WTC11 (cell line): ENCODE data around the gene PIK3CA. TPM values are rescaled to one million over a fixed set of nuclear protein-coding genes. Genes with fewer than 3 reads are reported as not detected.
A peak's percentile ranks its signal among the peaks of the same experiment; 100 is the strongest.

Experiments
- ATAC-seq: fragments of 200-7000 bp; cut with Tn5 transposase; 2 replicates; pipeline ENCODE4 v1.10.0; 2021; ENCODE audit warnings: mild to moderate bottlenecking, moderate library complexity
- CTCF ChIA-PET: fragments of 300-600 bp; sonication (Branson Sonifier 250); formaldehyde crosslinking; loops from one replicate; lab custom pipeline; 2021; ENCODE audit warnings: antibody characterized with exemption; lab: Charles Lee
- POLR2A ChIA-PET: fragments of 350-600 bp; sonication (Branson Sonifier 250); formaldehyde crosslinking; loops from one replicate; lab custom pipeline; 2021; ENCODE audit warnings: antibody characterized with exemption; lab: Charles Lee
- DNase-seq: peaks from one replicate; pipeline ENCODE4 v3.0.0; 2021; ENCODE audit warnings: low spot score
- H3K27ac Mint-ChIP-seq: 2 replicates; pipeline ENCODE4 v1.8.0; 2021; ENCODE audit warnings: mixed read lengths
- H3K27me3 Mint-ChIP-seq: 2 replicates; pipeline ENCODE4 v1.8.0; 2021; ENCODE audit warnings: low read depth, mild to moderate bottlenecking, moderate library complexity, mixed read lengths
- H3K36me3 Mint-ChIP-seq: 2 replicates; pipeline ENCODE4 v1.8.0; 2021; ENCODE audit warnings: mixed read lengths
- H3K4me1 Mint-ChIP-seq: 2 replicates; pipeline ENCODE4 v1.8.0; 2022; ENCODE audit warnings: mixed read lengths
- H3K4me3 Mint-ChIP-seq: 2 replicates; pipeline ENCODE4 v1.8.0; 2021; ENCODE audit warnings: mild to moderate bottlenecking, moderate library complexity, mixed read lengths
- H3K9me3 Mint-ChIP-seq: 2 replicates; pipeline ENCODE4 v1.8.0; 2021; ENCODE audit warnings: mixed read lengths
- CDX4 ChIP-seq: fragments of 250-450 bp; sonication (Bioruptor Pico); IDR thresholded peaks from 2 replicates; pipeline ENCODE4 v1.9.0; 2021; ENCODE audit warnings: moderate library complexity, mild to moderate bottlenecking, inconsistent platforms, borderline replicate concordance
- CREB1 ChIP-seq: sonication (generic); formaldehyde crosslinking; IDR thresholded peaks from 2 replicates; pipeline ENCODE4 v1.8.0; 2023; ENCODE audit warnings: mild to moderate bottlenecking, missing genetic modification reagents
- CREM ChIP-seq: sonication (generic); formaldehyde crosslinking; IDR thresholded peaks from 2 replicates; pipeline ENCODE4 v1.8.1; 2022; ENCODE audit warnings: mild to moderate bottlenecking, missing genetic modification reagents, moderate library complexity
- EMX1 ChIP-seq: fragments of 250-450 bp; sonication (Bioruptor Pico); IDR thresholded peaks from 2 replicates; pipeline ENCODE4 v1.8.0; 2021; ENCODE audit warnings: mild to moderate bottlenecking
- ETV6 ChIP-seq: sonication (generic); formaldehyde crosslinking; IDR thresholded peaks from 2 replicates; pipeline ENCODE4 v1.8.1; 2022; ENCODE audit warnings: mild to moderate bottlenecking, missing genetic modification reagents
- FOXK1 ChIP-seq: sonication (generic); formaldehyde crosslinking; IDR thresholded peaks from 2 replicates; pipeline ENCODE4 v1.8.0; 2022; ENCODE audit warnings: mild to moderate bottlenecking, moderate library complexity, missing genetic modification reagents
- GTF2I ChIP-seq: fragments of 250-450 bp; sonication (Bioruptor Pico); conservative IDR thresholded peaks from 2 replicates; pipeline ENCODE4 v1.4.0; 2021; ENCODE audit warnings: mild to moderate bottlenecking
- HMGA2 ChIP-seq: fragments of 250-450 bp; sonication (Bioruptor Pico); IDR thresholded peaks from 2 replicates; pipeline ENCODE4 v1.4.0; 2021; ENCODE audit warnings: mild to moderate bottlenecking, moderate library complexity
- MYBL2 ChIP-seq: sonication (generic); formaldehyde crosslinking; IDR thresholded peaks from 2 replicates; pipeline ENCODE4 v1.8.1; 2023; ENCODE audit warnings: mild to moderate bottlenecking, moderate library complexity, missing genetic modification reagents
- NFATC4 ChIP-seq: fragments of 250-450 bp; sonication (Bioruptor Pico); IDR thresholded peaks from 2 replicates; pipeline ENCODE4 v1.9.0; 2021; ENCODE audit warnings: mild to moderate bottlenecking
- NFE2L1 ChIP-seq: sonication (generic); formaldehyde crosslinking; IDR thresholded peaks from 2 replicates; pipeline ENCODE4 v1.8.1; 2023; ENCODE audit warnings: missing genetic modification reagents
- NFYB ChIP-seq: sonication (generic); formaldehyde crosslinking; conservative IDR thresholded peaks from 2 replicates; pipeline ENCODE4 v1.8.0; 2022; ENCODE audit warnings: low read depth, missing genetic modification reagents
- OVOL2 ChIP-seq: fragments of 250-450 bp; sonication (Bioruptor Pico); IDR thresholded peaks from 2 replicates; pipeline ENCODE4 v1.9.0; 2021; ENCODE audit warnings: mild to moderate bottlenecking, borderline replicate concordance
- PRRX2 ChIP-seq: fragments of 250-450 bp; sonication (Bioruptor Pico); IDR thresholded peaks from 2 replicates; pipeline ENCODE4 v1.8.0; 2021; ENCODE audit warnings: mild to moderate bottlenecking
- TCF7 ChIP-seq: sonication (generic); formaldehyde crosslinking; IDR thresholded peaks from 2 replicates; pipeline ENCODE4 v1.8.0; 2022; ENCODE audit warnings: mild to moderate bottlenecking, low read depth, missing genetic modification reagents, moderate library complexity
- TP53 ChIP-seq: sonication (generic); formaldehyde crosslinking; IDR thresholded peaks from 2 replicates; pipeline ENCODE4 v1.8.1; 2023; ENCODE audit warnings: mild to moderate bottlenecking, missing genetic modification reagents
- ZBTB21 ChIP-seq: sonication (generic); formaldehyde crosslinking; IDR thresholded peaks from 2 replicates; pipeline ENCODE4 v1.8.1; 2023; ENCODE audit warnings: mild to moderate bottlenecking, missing genetic modification reagents, borderline replicate concordance
- ZNF232 ChIP-seq: sonication (generic); formaldehyde crosslinking; IDR thresholded peaks from 2 replicates; pipeline ENCODE4 v1.8.0; 2022; ENCODE audit warnings: mild to moderate bottlenecking, missing genetic modification reagents
- ZNF425 ChIP-seq: fragments of 250-450 bp; sonication (Bioruptor Pico); conservative IDR thresholded peaks from 2 replicates; pipeline ENCODE4 v1.9.0; 2021; ENCODE audit warnings: mild to moderate bottlenecking
- ZNF512 ChIP-seq: sonication (generic); formaldehyde crosslinking; IDR thresholded peaks from 2 replicates; pipeline ENCODE4 v1.8.1; 2022; ENCODE audit warnings: missing genetic modification reagents, borderline replicate concordance
- total RNA-seq: library from RNA; stranded (reverse); gene quantifications from 3 replicates; pipeline ENCODE4 v1.2.3, GENCODE V29; 2021
- TF ChIP-seq, protein P1 (sequence below): sonication (generic); formaldehyde crosslinking; IDR thresholded peaks from 2 replicates; pipeline ENCODE4 v1.8.1; 2023; ENCODE audit warnings: mild to moderate bottlenecking, missing genetic modification reagents, moderate library complexity
- TF ChIP-seq, protein P2 (sequence below): sonication (generic); formaldehyde crosslinking; IDR thresholded peaks from 2 replicates; pipeline ENCODE4 v1.8.1; 2023; ENCODE audit warnings: mild to moderate bottlenecking, missing genetic modification reagents, borderline replicate concordance

PIK3CA gene
- total RNA-seq, 1 experiment from 2014 or later = 10.1 TPM

GRCh38 chr3:179192542-179192941 lies 44.4 kb downstream of the PIK3CA start (continued):
- no peak for TF ChIP-seq NFATC4
- no peak for TF ChIP-seq TCF7 (CRISPR knock-in tag)
- TF ChIP-seq PRRX2 (CRISPR knock-in tag) = no peak
- no peak for TF ChIP-seq FOXK1 (CRISPR knock-in tag)
- no peak for TF ChIP-seq MYBL2 (CRISPR knock-in tag)

DNA sequence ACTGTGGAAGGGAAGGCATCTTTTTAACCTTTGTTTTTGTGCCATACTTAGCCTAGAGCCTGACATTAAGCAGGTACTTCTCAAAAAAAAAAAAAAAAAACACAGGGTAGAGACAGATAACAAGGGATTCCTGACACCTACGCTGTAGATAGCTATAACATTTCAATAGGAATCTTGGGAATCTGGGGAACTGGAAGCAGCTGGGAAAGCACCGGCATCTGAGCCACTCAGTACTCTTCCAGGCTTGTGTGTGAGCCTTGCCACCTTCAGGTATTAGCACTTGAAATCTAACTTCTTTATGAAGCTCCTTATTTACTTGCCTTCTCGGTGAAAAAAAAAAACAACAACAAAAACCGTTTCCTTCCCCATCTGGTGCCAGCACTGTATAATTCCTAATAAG lies 46.8 kb downstream of the PIK3CA start:
- Mint-ChIP-seq H3K36me3 (peaks cover 3% of the 10 kb centered on the region; the same call in 1 of the 2 replicates), H3K4me1 (peaks cover 50% of the 10 kb centered on the region), H3K27me3 (no peaks in the 10 kb centered on the region), H3K4me3 (no peak overlapping the region), H3K9me3 (no peaks in the 10 kb centered on the region), H3K27ac (peak overlapping the region; percentile 91)
- CTCF ChIA-PET = interaction anchor here (0.7 to 0.9 kb wide), 2 partner anchors 9 to 173 kb away, joined by 3 to 4 read pairs; no protein-coding TSS in a partner anchor
- TF ChIP-seq HMGA2 (CRISPR knock-in tag) (no peak), MYBL2 (CRISPR knock-in tag) (no peak), OVOL2 (CRISPR knock-in tag) (no peak), EMX1 (CRISPR knock-in tag) (no peak), ZBTB21 (no peak), CREB1 (no peak), CDX4 (no peak), GTF2I (CRISPR knock-in tag) (no peak)
- TF ChIP-seq, protein P1, sequence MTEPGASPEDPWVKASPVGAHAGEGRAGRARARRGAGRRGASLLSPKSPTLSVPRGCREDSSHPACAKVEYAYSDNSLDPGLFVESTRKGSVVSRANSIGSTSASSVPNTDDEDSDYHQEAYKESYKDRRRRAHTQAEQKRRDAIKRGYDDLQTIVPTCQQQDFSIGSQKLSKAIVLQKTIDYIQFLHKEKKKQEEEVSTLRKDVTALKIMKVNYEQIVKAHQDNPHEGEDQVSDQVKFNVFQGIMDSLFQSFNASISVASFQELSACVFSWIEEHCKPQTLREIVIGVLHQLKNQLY (CRISPR knock-in tag) = no peak
- POLR2A ChIA-PET = interaction anchor here (0.7 kb wide), 1 partner anchor 152 kb away, joined by 6 read pairs; no protein-coding TSS in a partner anchor
- peak; percentile 17 for DNase-seq
- ATAC-seq = peak; percentile 77

- ATAC-seq = no peak
- DNase-seq = no peak
- H3K27ac Mint-ChIP-seq = no peak overlapping the region
- peaks cover 9% of the 10 kb centered on the region for H3K36me3 Mint-ChIP-seq
- H3K27me3 Mint-ChIP-seq = no peaks in the 10 kb centered on the region
- H3K4me1 Mint-ChIP-seq = peaks cover 38% of the 10 kb centered on the region
- TF ChIP-seq HMGA2 (CRISPR knock-in tag) (no peak), CREM (CRISPR knock-in tag) (no peak), ZNF232 (no peak), NFATC4 (no peak), ETV6 (CRISPR knock-in tag) (no peak), NFE2L1 (no peak), ZNF512 (no peak), NFYB (CRISPR knock-in tag) (no peak), TP53 (CRISPR knock-in tag) (no peak), ZNF425 (CRISPR knock-in tag) (no peak)
- TF ChIP-seq, protein P2, sequence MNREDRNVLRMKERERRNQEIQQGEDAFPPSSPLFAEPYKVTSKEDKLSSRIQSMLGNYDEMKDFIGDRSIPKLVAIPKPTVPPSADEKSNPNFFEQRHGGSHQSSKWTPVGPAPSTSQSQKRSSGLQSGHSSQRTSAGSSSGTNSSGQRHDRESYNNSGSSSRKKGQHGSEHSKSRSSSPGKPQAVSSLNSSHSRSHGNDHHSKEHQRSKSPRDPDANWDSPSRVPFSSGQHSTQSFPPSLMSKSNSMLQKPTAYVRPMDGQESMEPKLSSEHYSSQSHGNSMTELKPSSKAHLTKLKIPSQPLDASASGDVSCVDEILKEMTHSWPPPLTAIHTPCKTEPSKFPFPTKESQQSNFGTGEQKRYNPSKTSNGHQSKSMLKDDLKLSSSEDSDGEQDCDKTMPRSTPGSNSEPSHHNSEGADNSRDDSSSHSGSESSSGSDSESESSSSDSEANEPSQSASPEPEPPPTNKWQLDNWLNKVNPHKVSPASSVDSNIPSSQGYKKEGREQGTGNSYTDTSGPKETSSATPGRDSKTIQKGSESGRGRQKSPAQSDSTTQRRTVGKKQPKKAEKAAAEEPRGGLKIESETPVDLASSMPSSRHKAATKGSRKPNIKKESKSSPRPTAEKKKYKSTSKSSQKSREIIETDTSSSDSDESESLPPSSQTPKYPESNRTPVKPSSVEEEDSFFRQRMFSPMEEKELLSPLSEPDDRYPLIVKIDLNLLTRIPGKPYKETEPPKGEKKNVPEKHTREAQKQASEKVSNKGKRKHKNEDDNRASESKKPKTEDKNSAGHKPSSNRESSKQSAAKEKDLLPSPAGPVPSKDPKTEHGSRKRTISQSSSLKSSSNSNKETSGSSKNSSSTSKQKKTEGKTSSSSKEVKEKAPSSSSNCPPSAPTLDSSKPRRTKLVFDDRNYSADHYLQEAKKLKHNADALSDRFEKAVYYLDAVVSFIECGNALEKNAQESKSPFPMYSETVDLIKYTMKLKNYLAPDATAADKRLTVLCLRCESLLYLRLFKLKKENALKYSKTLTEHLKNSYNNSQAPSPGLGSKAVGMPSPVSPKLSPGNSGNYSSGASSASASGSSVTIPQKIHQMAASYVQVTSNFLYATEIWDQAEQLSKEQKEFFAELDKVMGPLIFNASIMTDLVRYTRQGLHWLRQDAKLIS = no peak
- no peak overlapping the region for H3K4me3 Mint-ChIP-seq
- CTCF ChIA-PET = no interaction called here
- no peaks in the 10 kb centered on the region for H3K9me3 Mint-ChIP-seq
- POLR2A ChIA-PET = no interaction called here
Measured at GRCh38 chr3:179196098-179196497, 47.9 kb downstream of the PIK3CA start.
